ENCODE measurements around the gene HAPSTR1.

The HAPSTR1 gene

DNA sequence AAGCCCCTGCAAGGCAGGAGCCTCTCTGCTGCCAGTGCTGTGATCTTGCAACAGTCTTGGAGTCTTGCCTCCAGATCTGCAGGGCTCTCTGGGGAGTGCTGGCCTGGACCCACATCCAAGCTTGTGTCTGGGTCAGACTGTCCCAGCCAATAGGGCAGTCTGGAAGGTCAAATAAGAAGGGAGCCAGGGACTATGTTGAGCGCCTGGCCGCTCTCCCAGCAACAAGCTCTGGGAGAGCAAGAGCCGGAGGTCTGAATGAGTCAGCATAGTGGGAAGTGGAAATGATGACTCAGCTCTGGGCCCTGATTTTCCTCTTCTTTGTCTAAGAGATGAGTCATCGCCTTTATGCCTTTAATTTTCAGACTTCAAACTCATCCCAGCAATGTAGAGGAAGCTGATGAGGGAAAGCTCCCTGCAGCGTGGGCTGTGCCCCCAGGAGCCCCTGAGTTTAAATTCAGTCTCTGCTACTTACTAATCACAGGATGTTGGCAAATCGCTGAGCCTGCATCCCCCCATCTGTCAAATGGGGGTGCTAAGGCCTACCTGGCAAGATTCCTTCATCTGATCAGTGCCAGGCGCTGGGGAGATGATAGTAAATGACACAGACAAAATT, 43.6 kb upstream of the HAPSTR1 start (continued):
- TF ChIP-seq ZBTB6 (tag by site-specific recombination; IDR thresholded peaks at IDR 0.05) (no peak), BCL11A (tag by site-specific recombination; IDR thresholded peaks at IDR 0.05; ENCODE audit: low read depth) (no peak), ZNF146 (tag by site-specific recombination; IDR thresholded peaks at IDR 0.05) (no peak), ZNF184 (tag by site-specific recombination; IDR thresholded peaks at IDR 0.05) (peak; percentile 90), ZNF560 (tag by site-specific recombination; IDR thresholded peaks at IDR 0.05; ENCODE audit: borderline replicate concordance) (no peak), IKZF3 (tag by site-specific recombination; IDR thresholded peaks at IDR 0.05) (peak; percentile 77), ZNF837 (tag by site-specific recombination; IDR thresholded peaks at IDR 0.05) (no peak), ZNF280C (tag by site-specific recombination; IDR thresholded peaks at IDR 0.05) (no peak), BCL11B (tag by site-specific recombination; IDR thresholded peaks at IDR 0.05; ENCODE audit: low read depth) (no peak), SETDB1 (IDR thresholded peaks at IDR 0.05; ENCODE audit: insufficient read length, low read length) (no peak), REST (tag by site-specific recombination; IDR thresholded peaks at IDR 0.05) (no peak; the same call in 1 of the 2 replicates), ZNF544 (tag by site-specific recombination; IDR thresholded peaks at IDR 0.05) (no peak), ZNF610 (tag by site-specific recombination; IDR thresholded peaks at IDR 0.05; ENCODE audit: borderline replicate concordance) (no peak; the same call in 1 of the 2 replicates), ZNF148 (tag by site-specific recombination; IDR thresholded peaks at IDR 0.05; ENCODE audit: borderline replicate concordance) (no peak)
- TF ChIP-seq, protein P1, sequence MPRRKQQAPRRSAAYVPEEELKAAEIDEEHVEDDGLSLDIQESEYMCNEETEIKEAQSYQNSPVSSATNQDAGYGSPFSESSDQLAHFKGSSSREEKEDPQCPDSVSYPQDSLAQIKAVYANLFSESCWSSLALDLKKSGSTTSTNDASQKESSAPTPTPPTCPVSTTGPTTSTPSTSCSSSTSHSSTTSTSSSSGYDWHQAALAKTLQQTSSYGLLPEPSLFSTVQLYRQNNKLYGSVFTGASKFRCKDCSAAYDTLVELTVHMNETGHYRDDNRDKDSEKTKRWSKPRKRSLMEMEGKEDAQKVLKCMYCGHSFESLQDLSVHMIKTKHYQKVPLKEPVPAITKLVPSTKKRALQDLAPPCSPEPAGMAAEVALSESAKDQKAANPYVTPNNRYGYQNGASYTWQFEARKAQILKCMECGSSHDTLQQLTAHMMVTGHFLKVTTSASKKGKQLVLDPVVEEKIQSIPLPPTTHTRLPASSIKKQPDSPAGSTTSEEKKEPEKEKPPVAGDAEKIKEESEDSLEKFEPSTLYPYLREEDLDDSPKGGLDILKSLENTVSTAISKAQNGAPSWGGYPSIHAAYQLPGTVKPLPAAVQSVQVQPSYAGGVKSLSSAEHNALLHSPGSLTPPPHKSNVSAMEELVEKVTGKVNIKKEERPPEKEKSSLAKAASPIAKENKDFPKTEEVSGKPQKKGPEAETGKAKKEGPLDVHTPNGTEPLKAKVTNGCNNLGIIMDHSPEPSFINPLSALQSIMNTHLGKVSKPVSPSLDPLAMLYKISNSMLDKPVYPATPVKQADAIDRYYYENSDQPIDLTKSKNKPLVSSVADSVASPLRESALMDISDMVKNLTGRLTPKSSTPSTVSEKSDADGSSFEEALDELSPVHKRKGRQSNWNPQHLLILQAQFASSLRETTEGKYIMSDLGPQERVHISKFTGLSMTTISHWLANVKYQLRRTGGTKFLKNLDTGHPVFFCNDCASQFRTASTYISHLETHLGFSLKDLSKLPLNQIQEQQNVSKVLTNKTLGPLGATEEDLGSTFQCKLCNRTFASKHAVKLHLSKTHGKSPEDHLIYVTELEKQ (tag by site-specific recombination; IDR thresholded peaks at IDR 0.05; ENCODE audit: borderline replicate concordance), result peak; percentile 69; the same call in 1 of the 2 replicates
- TF ChIP-seq, protein P2, sequence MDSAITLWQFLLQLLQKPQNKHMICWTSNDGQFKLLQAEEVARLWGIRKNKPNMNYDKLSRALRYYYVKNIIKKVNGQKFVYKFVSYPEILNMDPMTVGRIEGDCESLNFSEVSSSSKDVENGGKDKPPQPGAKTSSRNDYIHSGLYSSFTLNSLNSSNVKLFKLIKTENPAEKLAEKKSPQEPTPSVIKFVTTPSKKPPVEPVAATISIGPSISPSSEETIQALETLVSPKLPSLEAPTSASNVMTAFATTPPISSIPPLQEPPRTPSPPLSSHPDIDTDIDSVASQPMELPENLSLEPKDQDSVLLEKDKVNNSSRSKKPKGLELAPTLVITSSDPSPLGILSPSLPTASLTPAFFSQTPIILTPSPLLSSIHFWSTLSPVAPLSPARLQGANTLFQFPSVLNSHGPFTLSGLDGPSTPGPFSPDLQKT (IDR thresholded peaks at IDR 0.05; ENCODE audit: borderline replicate concordance, low read depth, low read length), result no peak

All from HEK293 (cell line).